ENCODE data around the gene STPG4.

STPG4 gene

DNA sequence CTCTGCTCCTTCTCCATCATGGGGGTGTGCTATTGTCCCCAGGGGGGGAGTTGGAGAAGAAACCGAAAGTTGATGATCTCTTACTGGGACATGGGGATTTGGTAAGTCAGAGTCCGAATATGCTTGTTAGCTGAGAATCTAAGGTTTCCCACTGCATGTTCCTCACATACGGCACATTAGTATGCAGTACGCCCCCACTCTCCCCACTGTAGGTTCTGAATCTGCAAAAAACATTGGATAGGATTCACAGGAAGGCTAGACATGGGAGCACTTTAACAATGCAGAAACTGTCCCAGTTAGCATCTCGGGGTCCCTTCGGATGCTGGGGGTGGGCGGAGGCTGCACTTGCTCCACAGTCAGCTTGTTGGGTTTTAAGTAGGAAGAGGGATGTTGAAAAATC is 102.3 kb downstream of the STPG4 start:
- H3K23ac ChIP-seq (ENCODE audit: low read length in 2 of 2) = no peak overlapping the region
- no peak overlapping the region for H3K27ac ChIP-seq (ENCODE audit: low read length, poor library complexity, severe bottlenecking)
- H2BK5ac ChIP-seq (ENCODE audit: low read depth, low read length, poor library complexity, severe bottlenecking) = no peak overlapping the region
- H2BK12ac ChIP-seq (ENCODE audit: low read length in 2 of 2) = no peak overlapping the region
- H3K9me3 ChIP-seq (ENCODE audit: control insufficient read depth, low read length) = no peaks in the 10 kb centered on the region
- H3K18ac ChIP-seq (ENCODE audit: low read depth in 1 of 2, low read length in 2 of 2) = no peak overlapping the region
- H3K4me2 ChIP-seq (ENCODE audit: low read length, poor library complexity, severe bottlenecking) = no peak overlapping the region
- no peak for DNase-seq
- no peak overlapping the region for H2BK15ac ChIP-seq (ENCODE audit: low read depth, poor library complexity, severe bottlenecking)
- peaks cover 31% of the 10 kb centered on the region for H3K4me1 ChIP-seq (ENCODE audit: control insufficient read depth, insufficient read depth, low read depth, low read length)
- no peak overlapping the region for H3K9ac ChIP-seq (ENCODE audit: low read length)
- no peak overlapping the region for H3K14ac ChIP-seq (ENCODE audit: low read length in 2 of 2)
- no peak overlapping the region for H2AK5ac ChIP-seq (ENCODE audit: low read length, severe bottlenecking)
- H4K8ac ChIP-seq (ENCODE audit: low read length) = no peak overlapping the region
- 97% methylated on average over 6 of the region's 7 CpGs for WGBS
- no peak overlapping the region for H4K91ac ChIP-seq (ENCODE audit: low read length)
- H3K4me3 ChIP-seq (ENCODE audit: insufficient read depth in 1 of 2, low read depth in 1 of 2, low read length in 2 of 2) = no peak overlapping the region
- peaks cover 57 to 69% of the 10 kb centered on the region in 2 experiments for H3K36me3 ChIP-seq (ENCODE audit: control insufficient read depth in 1 of 2, insufficient read depth in 2 of 2, low read depth in 1 of 2, low read length in 2 of 2)
- H2AFZ ChIP-seq (ENCODE audit: low read depth, low read length) = no peak overlapping the region
- peaks cover 3% of the 10 kb centered on the region for H3K79me1 ChIP-seq (replicated peaks; ENCODE audit: low read length, poor library complexity, severe bottlenecking)
- no peaks in the 10 kb centered on the region for H3K27me3 ChIP-seq (ENCODE audit: control insufficient read depth in 1 of 2, insufficient read depth in 1 of 2, low read length in 2 of 2)
- no peak overlapping the region for H3K4ac ChIP-seq (ENCODE audit: low read depth in 1 of 2, low read length in 2 of 2)
- H2BK120ac ChIP-seq (ENCODE audit: low read depth, low read length) = no peak overlapping the region

DNA sequence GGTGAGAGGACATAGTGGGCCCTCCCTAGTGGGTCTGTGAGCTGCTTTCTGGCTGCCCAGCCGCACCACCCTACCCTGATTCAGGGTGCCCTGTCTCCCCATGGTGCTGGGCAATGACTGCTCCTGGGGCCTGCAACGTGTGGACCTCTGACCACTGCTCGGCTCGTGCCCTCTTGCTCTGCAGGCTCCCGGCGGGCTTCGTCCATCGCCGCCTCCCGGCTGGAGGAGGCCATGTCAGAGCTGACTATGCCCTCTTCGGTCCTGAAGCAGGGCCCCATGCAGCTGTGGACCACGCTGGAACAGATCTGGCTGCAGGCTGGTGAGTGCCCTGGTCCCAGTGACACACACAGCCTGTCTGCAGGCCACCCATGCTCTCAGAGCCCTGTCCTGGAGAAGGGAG is 103.5 kb downstream of the STPG4 start:
- WGBS = 100% methylated on average over 12 of the region's 12 CpGs
- H3K4me3 ChIP-seq (ENCODE audit: insufficient read depth in 1 of 2, low read depth in 1 of 2, low read length in 2 of 2) = no peak overlapping the region
- H2AFZ ChIP-seq (ENCODE audit: low read depth, low read length) = no peak overlapping the region
- no peak overlapping the region for H2BK5ac ChIP-seq (ENCODE audit: low read depth, low read length, poor library complexity, severe bottlenecking)
- no peaks in the 10 kb centered on the region for H3K27me3 ChIP-seq (ENCODE audit: control insufficient read depth in 1 of 2, insufficient read depth in 1 of 2, low read length in 2 of 2)
- H2AK5ac ChIP-seq (ENCODE audit: low read length, severe bottlenecking) = no peak overlapping the region
- peak overlapping the region; percentile 79 for H4K91ac ChIP-seq (ENCODE audit: low read length)
- peak overlapping the region in 1 of 2 experiments; percentile 35 for H3K4ac ChIP-seq (ENCODE audit: low read depth in 1 of 2, low read length in 2 of 2)
- H3K36me3 ChIP-seq (ENCODE audit: control insufficient read depth in 1 of 2, insufficient read depth in 2 of 2, low read depth in 1 of 2, low read length in 2 of 2) = peaks cover 63 to 82% of the 10 kb centered on the region in 2 experiments
- peak overlapping the region; percentile 13 to 18 for H2BK12ac ChIP-seq (ENCODE audit: low read length in 2 of 2)
- H3K9ac ChIP-seq (ENCODE audit: low read length) = no peak overlapping the region
- no peak overlapping the region for H3K27ac ChIP-seq (ENCODE audit: low read length, poor library complexity, severe bottlenecking)
- H3K14ac ChIP-seq (ENCODE audit: low read length in 2 of 2) = no peak overlapping the region
- no peaks in the 10 kb centered on the region for H3K9me3 ChIP-seq (ENCODE audit: control insufficient read depth, low read length)
- H2BK15ac ChIP-seq (ENCODE audit: low read depth, poor library complexity, severe bottlenecking) = no peak overlapping the region
- no peak overlapping the region for H3K23ac ChIP-seq (ENCODE audit: low read length in 2 of 2)
- no peak overlapping the region for H3K4me2 ChIP-seq (ENCODE audit: low read length, poor library complexity, severe bottlenecking)
- peak overlapping the region; percentile 2 to 47 for H3K18ac ChIP-seq (ENCODE audit: low read depth in 1 of 2, low read length in 2 of 2)
- H3K4me1 ChIP-seq (ENCODE audit: control insufficient read depth, insufficient read depth, low read depth, low read length) = peaks cover 20% of the 10 kb centered on the region
- DNase-seq = no peak
- H4K8ac ChIP-seq (ENCODE audit: low read length) = peak overlapping the region; percentile 68
- no peak overlapping the region for H2BK120ac ChIP-seq (ENCODE audit: low read depth, low read length)
- peaks cover 3% of the 10 kb centered on the region for H3K79me1 ChIP-seq (replicated peaks; ENCODE audit: low read length, poor library complexity, severe bottlenecking)

DNA sequence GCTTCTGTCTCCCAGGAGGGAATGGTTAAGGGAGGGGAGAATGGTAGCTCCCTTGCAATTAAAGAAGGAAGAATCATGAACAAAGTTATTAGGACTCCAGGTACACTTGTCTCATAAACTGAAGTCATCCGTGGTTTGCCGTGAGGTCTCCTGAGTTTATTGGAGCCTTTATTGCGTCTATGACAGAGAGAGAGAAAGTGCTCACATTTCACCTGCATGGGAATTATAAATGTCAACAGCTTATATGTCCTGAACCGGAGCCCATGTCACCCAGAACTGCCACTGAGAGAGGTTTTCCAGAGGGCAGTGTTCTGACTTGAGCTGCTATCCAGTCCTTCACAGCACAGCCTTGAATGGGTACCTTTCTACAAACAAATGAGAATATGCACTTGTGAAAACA is 104.3 kb downstream of the STPG4 start:
- H2BK5ac ChIP-seq (ENCODE audit: low read depth, low read length, poor library complexity, severe bottlenecking) = no peak overlapping the region
- no peak overlapping the region for H2AK5ac ChIP-seq (ENCODE audit: low read length, severe bottlenecking)
- H4K91ac ChIP-seq (ENCODE audit: low read length) = no peak overlapping the region
- H3K14ac ChIP-seq (ENCODE audit: low read length in 2 of 2) = no peak overlapping the region
- no peak overlapping the region for H3K4me2 ChIP-seq (ENCODE audit: low read length, poor library complexity, severe bottlenecking)
- peaks cover 17% of the 10 kb centered on the region for H3K4me1 ChIP-seq (ENCODE audit: control insufficient read depth, insufficient read depth, low read depth, low read length)
- peaks cover 68 to 90% of the 10 kb centered on the region in 2 experiments for H3K36me3 ChIP-seq (ENCODE audit: control insufficient read depth in 1 of 2, insufficient read depth in 2 of 2, low read depth in 1 of 2, low read length in 2 of 2)
- peaks cover 3% of the 10 kb centered on the region for H3K79me1 ChIP-seq (replicated peaks; ENCODE audit: low read length, poor library complexity, severe bottlenecking)
- H3K9ac ChIP-seq (ENCODE audit: low read length) = no peak overlapping the region
- no peaks in the 10 kb centered on the region for H3K27me3 ChIP-seq (ENCODE audit: control insufficient read depth in 1 of 2, insufficient read depth in 1 of 2, low read length in 2 of 2)
- H2BK12ac ChIP-seq (ENCODE audit: low read length in 2 of 2) = no peak overlapping the region
- H3K23ac ChIP-seq (ENCODE audit: low read length in 2 of 2) = no peak overlapping the region
- H4K8ac ChIP-seq (ENCODE audit: low read length) = no peak overlapping the region
- no peaks in the 10 kb centered on the region for H3K9me3 ChIP-seq (ENCODE audit: control insufficient read depth, low read length)
- H3K4me3 ChIP-seq (ENCODE audit: insufficient read depth in 1 of 2, low read depth in 1 of 2, low read length in 2 of 2) = no peak overlapping the region
- no peak for DNase-seq
- H3K18ac ChIP-seq (ENCODE audit: low read depth in 1 of 2, low read length in 2 of 2) = no peak overlapping the region
- H2AFZ ChIP-seq (ENCODE audit: low read depth, low read length) = no peak overlapping the region
- H2BK120ac ChIP-seq (ENCODE audit: low read depth, low read length) = no peak overlapping the region
- H2BK15ac ChIP-seq (ENCODE audit: low read depth, poor library complexity, severe bottlenecking) = no peak overlapping the region
- no peak overlapping the region for H3K27ac ChIP-seq (ENCODE audit: low read length, poor library complexity, severe bottlenecking)
- WGBS = 97% methylated on average over 4 of the region's 4 CpGs
- H3K4ac ChIP-seq (ENCODE audit: low read depth in 1 of 2, low read length in 2 of 2) = no peak overlapping the region

DNA sequence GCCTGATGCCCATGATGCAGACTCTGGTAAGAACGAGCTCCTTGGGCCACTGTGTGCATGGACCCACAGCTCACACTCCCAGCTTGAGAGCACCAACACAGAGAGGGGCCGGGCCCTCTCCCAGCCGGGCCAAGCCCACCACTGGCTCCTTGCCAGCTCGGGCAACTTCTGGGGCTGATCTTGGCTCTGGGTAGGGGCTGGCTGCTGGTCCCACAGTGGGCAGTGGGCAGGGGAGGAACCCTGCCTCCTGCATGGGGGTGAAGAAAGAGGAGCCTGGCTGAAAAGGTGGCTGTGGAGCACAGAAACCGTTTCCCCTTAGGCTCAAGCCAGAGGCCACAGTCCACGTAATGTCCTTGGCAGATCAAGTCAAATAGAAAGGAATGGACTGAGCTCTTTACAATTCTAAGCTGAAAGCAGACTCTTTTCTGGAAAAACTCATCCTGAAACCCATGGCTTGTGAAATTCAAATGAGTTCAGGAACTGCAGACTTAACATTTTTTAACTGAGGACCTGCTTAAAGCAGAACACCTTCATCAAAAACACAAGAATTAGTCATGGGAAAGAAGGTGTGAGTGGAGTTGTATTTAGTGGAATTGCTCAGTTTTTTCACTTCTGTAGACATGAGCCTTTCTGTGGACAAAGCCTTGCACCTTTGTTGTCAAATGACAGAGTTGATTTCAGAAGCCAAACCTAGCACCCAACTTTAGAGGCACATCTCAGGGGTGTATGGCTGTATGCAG is 104.9 kb downstream of the STPG4 start:
- no peak overlapping the region for H3K23ac ChIP-seq (ENCODE audit: low read length in 2 of 2)
- no peak overlapping the region for H3K9ac ChIP-seq (ENCODE audit: low read length)
- H3K18ac ChIP-seq (ENCODE audit: low read depth in 1 of 2, low read length in 2 of 2) = peak overlapping the region in 1 of 2 experiments; percentile 25

More for the DNA sequence above, 104.9 kb downstream of the STPG4 start:
- Histone ChIP-seq H3K4ac (ENCODE audit: low read depth in 1 of 2, low read length in 2 of 2) (peak overlapping the region in 1 of 2 experiments; percentile 16), H3K4me2 (ENCODE audit: low read length, poor library complexity, severe bottlenecking) (no peak overlapping the region), H3K36me3 (ENCODE audit: control insufficient read depth in 1 of 2, insufficient read depth in 2 of 2, low read depth in 1 of 2, low read length in 2 of 2) (peaks cover 66 to 93% of the 10 kb centered on the region in 2 experiments), H2AFZ (ENCODE audit: low read depth, low read length) (no peak overlapping the region), H2BK120ac (ENCODE audit: low read depth, low read length) (no peak overlapping the region), H3K4me1 (ENCODE audit: control insufficient read depth, insufficient read depth, low read depth, low read length) (peaks cover 17% of the 10 kb centered on the region), H4K91ac (ENCODE audit: low read length) (peak overlapping the region; percentile 44), H3K9me3 (ENCODE audit: control insufficient read depth, low read length) (no peaks in the 10 kb centered on the region), H2BK15ac (ENCODE audit: low read depth, poor library complexity, severe bottlenecking) (no peak overlapping the region), H3K79me1 (replicated peaks; ENCODE audit: low read length, poor library complexity, severe bottlenecking) (peaks cover 2% of the 10 kb centered on the region), H4K8ac (ENCODE audit: low read length) (peak overlapping the region; percentile 65), H3K27me3 (ENCODE audit: control insufficient read depth in 1 of 2, insufficient read depth in 1 of 2, low read length in 2 of 2) (no peaks in the 10 kb centered on the region), H3K27ac (ENCODE audit: low read length, poor library complexity, severe bottlenecking) (no peak overlapping the region), H2AK5ac (ENCODE audit: low read length, severe bottlenecking) (no peak overlapping the region), H2BK5ac (ENCODE audit: low read depth, low read length, poor library complexity, severe bottlenecking) (no peak overlapping the region), H3K4me3 (ENCODE audit: insufficient read depth in 1 of 2, low read depth in 1 of 2, low read length in 2 of 2) (no peak overlapping the region), H3K14ac (ENCODE audit: low read length in 2 of 2) (no peak overlapping the region), H2BK12ac (ENCODE audit: low read length in 2 of 2) (no peak overlapping the region)
- 95% methylated on average over 6 of the region's 6 CpGs for WGBS
- no peak for DNase-seq
